Ishikawa (cell line): Measurements from ENCODE around the gene RS1.
A peak's percentile ranks its signal among the peaks of the same experiment; 100 is the strongest.

Source experiments
- CEBPB ChIP-seq: IDR thresholded peaks from 2 replicates; pipeline ENCODE4 v1.6.1; 2012
- FOXM1 ChIP-seq: IDR thresholded peaks from 2 replicates; pipeline ENCODE4 v1.6.1; 2012; ENCODE audit warnings: low read depth, borderline replicate concordance
- MAX ChIP-seq: IDR thresholded peaks from 2 replicates; pipeline ENCODE4 v1.6.1; 2012
- NFIC ChIP-seq: IDR thresholded peaks from 2 replicates; pipeline ENCODE4 v1.6.1; 2012
- RAD21 ChIP-seq: IDR thresholded peaks from 2 replicates; pipeline ENCODE4 v1.6.1; 2012; ENCODE audit warnings: low read depth
- TCF12 ChIP-seq: IDR thresholded peaks from 2 replicates; pipeline ENCODE4 v1.6.1; 2012; ENCODE audit warnings: low read depth
- YY1 ChIP-seq: IDR thresholded peaks from 2 replicates; pipeline ENCODE4 v1.6.1; 2012; ENCODE audit warnings: low read depth
- TF ChIP-seq, protein P1 (sequence below): IDR thresholded peaks from 2 replicates; pipeline ENCODE4 v1.6.1; 2012; ENCODE audit warnings: low read depth, mild to moderate bottlenecking

DNA sequence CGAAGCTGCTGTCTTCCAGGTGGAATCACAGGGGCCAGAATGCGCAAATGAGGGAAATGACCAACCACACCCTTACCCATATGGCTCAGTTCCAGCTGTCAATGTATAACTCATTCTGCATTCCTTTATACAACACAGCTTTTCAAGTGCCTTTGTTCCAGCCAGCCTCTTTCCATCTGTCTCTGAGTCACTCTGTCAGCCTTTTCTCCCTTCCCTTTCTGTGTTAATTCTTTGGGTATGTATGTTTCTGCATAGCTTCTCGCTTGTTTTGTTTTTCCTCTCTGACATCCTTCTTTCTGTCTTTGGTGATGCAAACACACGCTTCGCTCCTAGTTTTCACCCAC lies 54.5 kb downstream of the RS1 start:
- no peak for TF ChIP-seq RAD21
- no peak for TF ChIP-seq YY1
- TF ChIP-seq MAX: no peak
- TF ChIP-seq FOXM1: no peak
- peak; percentile 45; the same call in 1 of the 2 replicates for TF ChIP-seq NFIC
- no peak for TF ChIP-seq TCF12
- TF ChIP-seq, protein P1, sequence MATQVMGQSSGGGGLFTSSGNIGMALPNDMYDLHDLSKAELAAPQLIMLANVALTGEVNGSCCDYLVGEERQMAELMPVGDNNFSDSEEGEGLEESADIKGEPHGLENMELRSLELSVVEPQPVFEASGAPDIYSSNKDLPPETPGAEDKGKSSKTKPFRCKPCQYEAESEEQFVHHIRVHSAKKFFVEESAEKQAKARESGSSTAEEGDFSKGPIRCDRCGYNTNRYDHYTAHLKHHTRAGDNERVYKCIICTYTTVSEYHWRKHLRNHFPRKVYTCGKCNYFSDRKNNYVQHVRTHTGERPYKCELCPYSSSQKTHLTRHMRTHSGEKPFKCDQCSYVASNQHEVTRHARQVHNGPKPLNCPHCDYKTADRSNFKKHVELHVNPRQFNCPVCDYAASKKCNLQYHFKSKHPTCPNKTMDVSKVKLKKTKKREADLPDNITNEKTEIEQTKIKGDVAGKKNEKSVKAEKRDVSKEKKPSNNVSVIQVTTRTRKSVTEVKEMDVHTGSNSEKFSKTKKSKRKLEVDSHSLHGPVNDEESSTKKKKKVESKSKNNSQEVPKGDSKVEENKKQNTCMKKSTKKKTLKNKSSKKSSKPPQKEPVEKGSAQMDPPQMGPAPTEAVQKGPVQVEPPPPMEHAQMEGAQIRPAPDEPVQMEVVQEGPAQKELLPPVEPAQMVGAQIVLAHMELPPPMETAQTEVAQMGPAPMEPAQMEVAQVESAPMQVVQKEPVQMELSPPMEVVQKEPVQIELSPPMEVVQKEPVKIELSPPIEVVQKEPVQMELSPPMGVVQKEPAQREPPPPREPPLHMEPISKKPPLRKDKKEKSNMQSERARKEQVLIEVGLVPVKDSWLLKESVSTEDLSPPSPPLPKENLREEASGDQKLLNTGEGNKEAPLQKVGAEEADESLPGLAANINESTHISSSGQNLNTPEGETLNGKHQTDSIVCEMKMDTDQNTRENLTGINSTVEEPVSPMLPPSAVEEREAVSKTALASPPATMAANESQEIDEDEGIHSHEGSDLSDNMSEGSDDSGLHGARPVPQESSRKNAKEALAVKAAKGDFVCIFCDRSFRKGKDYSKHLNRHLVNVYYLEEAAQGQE: no peak
- TF ChIP-seq CEBPB: no peak
